ENCODE measurements around the gene PRRT1B.

DNA sequence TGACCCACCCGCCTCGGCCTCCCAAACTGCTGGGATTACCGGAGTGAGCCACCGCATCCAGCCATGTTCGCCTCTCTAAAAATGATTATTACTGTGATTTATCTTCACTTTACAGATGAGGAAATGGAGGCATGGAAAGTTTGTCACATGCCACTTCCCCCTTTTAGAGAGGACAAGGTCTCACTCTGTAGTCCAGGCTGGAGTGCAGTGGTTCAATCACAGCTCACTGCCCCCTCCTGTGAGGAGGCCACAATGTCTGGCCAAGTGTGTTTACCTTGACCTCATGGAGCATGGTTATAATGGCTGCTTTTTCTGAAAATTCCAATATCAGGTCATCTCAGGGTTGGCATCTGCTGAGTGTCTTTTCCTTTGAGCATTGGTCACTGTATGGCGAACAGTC lies 6.7 kb downstream of the PRRT1B start:
- TF ChIP-seq POLR2A (IDR thresholded peaks at IDR 0.05; ENCODE audit: low read length) (no peak), GATA1 (IDR thresholded peaks at IDR 0.05; ENCODE audit: low read depth, low read length) (no peak)

All from erythroblast (primary cell).